Smooth muscle cell (in vitro differentiated cells): ENCODE data around the gene TMEM252. TPM values are rescaled to one million over a fixed set of nuclear protein-coding genes. Genes with fewer than 3 reads are reported as not detected.

Source experiments
- DNase-seq: peaks from one replicate; lab custom pipeline; 2025; ENCODE audit not compliant: unreplicated experiment; lab: John Stamatoyannopoulos, UW
- H2AFZ ChIP-seq: fragments of 200-600 bp; sonication (generic); 2 replicates; pipeline ENCODE4 v1.6.0; 2016; ENCODE audit warnings: antibody characterized with exemption, low read depth, mild to moderate bottlenecking
- H3F3A ChIP-seq: fragments of 200-600 bp; sonication (generic); 2 replicates; pipeline ENCODE4 v1.6.0; 2017; ENCODE audit warnings: antibody characterized with exemption, low read depth
- H3K27ac ChIP-seq: fragments of 200-600 bp; sonication (generic); 2 replicates; pipeline ENCODE4 v1.5.1; 2016; ENCODE audit warnings: low read depth, mild to moderate bottlenecking
- H3K27me3 ChIP-seq: fragments of 200-600 bp; sonication (generic); 2 replicates; pipeline ENCODE4 v1.6.1; 2016; ENCODE audit warnings: low read depth, mild to moderate bottlenecking
- H3K36me3 ChIP-seq: fragments of 200-600 bp; sonication (generic); 2 replicates; pipeline ENCODE4 v1.5.1; 2016; ENCODE audit warnings: low read depth
- H3K4me1 ChIP-seq: fragments of 200-600 bp; sonication (generic); 2 replicates; pipeline ENCODE4 v1.5.1; 2016; ENCODE audit warnings: low read depth
- H3K4me2 ChIP-seq: fragments of 200-600 bp; sonication (generic); 2 replicates; pipeline ENCODE4 v1.6.0; 2016; ENCODE audit warnings: mild to moderate bottlenecking
- H3K4me3 ChIP-seq: fragments of 200-600 bp; sonication (generic); 2 replicates; pipeline ENCODE4 v1.5.1; 2016; ENCODE audit warnings: mild to moderate bottlenecking
- H3K79me2 ChIP-seq: fragments of 200-600 bp; sonication (generic); 2 replicates; pipeline ENCODE4 v1.6.0; 2016; ENCODE audit warnings: low read depth, mild to moderate bottlenecking
- H3K9ac ChIP-seq: fragments of 200-600 bp; sonication (generic); 2 replicates; pipeline ENCODE4 v1.6.0; 2016; ENCODE audit warnings: low read depth
- H3K9me3 ChIP-seq: fragments of 200-600 bp; sonication (generic); replicated peaks from 2 replicates; pipeline ENCODE4 v1.5.1; 2016; ENCODE audit warnings: low read depth
- H4K20me1 ChIP-seq: fragments of 200-600 bp; sonication (generic); 2 replicates; pipeline ENCODE4 v1.6.0; 2016; ENCODE audit warnings: low read depth
- CTCF ChIP-seq: fragments of 200-600 bp; sonication (generic); IDR thresholded peaks from 2 replicates; pipeline ENCODE4 v1.5.1; 2017; ENCODE audit warnings: borderline replicate concordance, mild to moderate bottlenecking, antibody characterized with exemption; ENCODE audit not compliant: insufficient read depth, poor library complexity, severe bottlenecking
- WGBS: methylation state at CpG from one replicate; pipeline ENCODE4 v1.1.7; 2016; ENCODE audit warnings: low lambda C conversion rate; 5-methylcytosine and 5-hydroxymethylcytosine counted together
- polyA plus RNA-seq: library from polyadenylated mRNA; unstranded; fragments of >200 nt; fragmentation: Nextera tagmentation; extraction: Ambion mirVana; gene quantifications from 2 replicates; pipeline ENCODE4 v1.2.1, GENCODE V29; 2016
- total RNA-seq: library from RNA; depleted of rRNA; stranded (reverse); fragments of >200 nt; gene quantifications from 2 replicates; pipeline ENCODE4 v1.2.3, GENCODE V29; 2014

Gene TMEM252
- total and polyA plus RNA-seq, 2 experiments from 2014 or later: not detected

DNA sequence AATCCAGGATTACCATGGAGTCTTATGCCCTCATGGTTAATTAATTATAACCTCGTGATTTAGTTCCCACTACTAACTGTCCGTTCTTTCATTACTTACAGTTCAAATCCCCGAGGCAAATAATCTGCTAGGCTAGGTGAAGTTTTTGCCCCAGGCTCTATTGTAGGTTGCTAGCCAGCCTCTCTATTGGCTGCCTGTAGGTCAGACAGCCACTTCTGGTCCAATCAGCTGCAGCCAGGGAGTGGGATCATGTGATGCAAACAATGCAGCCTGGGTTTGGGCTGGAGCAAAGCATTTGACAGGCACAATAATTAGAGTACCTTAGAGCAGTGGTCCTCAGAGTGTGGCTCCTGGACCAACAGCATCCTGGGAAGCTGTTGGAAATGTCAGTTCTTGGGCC is 17.7 kb downstream of the TMEM252 start:
- Histone ChIP-seq H3K4me2 (no peak overlapping the region), H3K36me3 (no peaks in the 10 kb centered on the region), H3K4me1 (no peaks in the 10 kb centered on the region), H4K20me1 (no peaks in the 10 kb centered on the region), H2AFZ (no peak overlapping the region), H3K27ac (no peak overlapping the region), H3K79me2 (no peaks in the 10 kb centered on the region), H3K27me3 (no peaks in the 10 kb centered on the region), H3K9ac (no peak overlapping the region), H3K9me3 (no peaks in the 10 kb centered on the region), H3K4me3 (no peak overlapping the region), H3F3A (no peaks in the 10 kb centered on the region)
- TF ChIP-seq CTCF: no peak
- WGBS: 83% methylated on average over 3 of the region's 3 CpGs
- no peak for DNase-seq

GRCh38 chr9:68522131-68522530 is 18.6 kb downstream of the TMEM252 start:
- no peaks in the 10 kb centered on the region for H3K9me3 ChIP-seq
- H3K4me1 ChIP-seq: no peaks in the 10 kb centered on the region
- H3K27me3 ChIP-seq: no peaks in the 10 kb centered on the region
- H3F3A ChIP-seq: no peaks in the 10 kb centered on the region
- 67% methylated on average over 4 of the region's 4 CpGs for WGBS
- H3K27ac ChIP-seq: no peak overlapping the region
- DNase-seq: no peak
- no peak overlapping the region for H3K4me3 ChIP-seq
- no peak for TF ChIP-seq CTCF
- no peak overlapping the region for H3K9ac ChIP-seq
- no peaks in the 10 kb centered on the region for H4K20me1 ChIP-seq
- no peak overlapping the region for H3K4me2 ChIP-seq
- H2AFZ ChIP-seq: no peak overlapping the region
- H3K79me2 ChIP-seq: no peaks in the 10 kb centered on the region
- no peaks in the 10 kb centered on the region for H3K36me3 ChIP-seq

DNA sequence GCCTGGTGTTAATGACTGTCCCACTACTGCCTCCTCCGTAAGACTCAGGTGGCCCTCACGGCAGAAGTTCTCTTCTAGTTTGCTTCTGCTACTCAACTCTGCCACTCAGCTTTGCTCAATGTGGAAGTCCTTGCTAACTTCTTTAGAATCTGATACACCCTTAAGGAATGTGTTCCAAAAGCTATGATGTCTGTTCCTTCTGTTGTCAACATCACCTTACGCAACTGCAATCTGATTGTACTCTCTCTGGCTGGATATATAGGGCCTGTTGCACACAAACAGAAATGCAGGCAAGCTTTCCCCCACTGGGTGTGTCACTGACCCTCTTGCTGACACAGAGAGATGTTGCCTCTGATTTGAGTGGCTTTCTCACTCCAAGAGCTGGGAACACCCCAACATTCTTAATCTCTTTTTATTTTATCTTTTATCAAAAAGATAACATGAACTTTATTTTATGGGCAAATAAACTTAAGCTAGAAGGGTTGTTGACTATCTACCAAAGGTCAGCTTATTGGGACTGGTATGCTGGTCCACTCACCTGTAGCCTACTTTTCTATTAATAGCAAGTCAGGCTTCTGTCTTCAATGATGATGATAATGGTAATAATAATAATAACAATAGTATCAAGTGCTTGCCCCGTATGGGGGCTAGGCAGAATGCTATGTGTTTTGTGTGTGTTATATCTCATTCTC is 25.2 kb downstream of the TMEM252 start:
- no peak overlapping the region for H3K9ac ChIP-seq
- H3K4me3 ChIP-seq: no peak overlapping the region
- no peaks in the 10 kb centered on the region for H3K79me2 ChIP-seq
- H3K9me3 ChIP-seq: no peaks in the 10 kb centered on the region
- whole genome bisulfite sequencing: 88% methylated on average over 4 of the region's 4 CpGs
- H3F3A ChIP-seq: no peaks in the 10 kb centered on the region
- no peaks in the 10 kb centered on the region for H3K36me3 ChIP-seq
- no peak overlapping the region for H2AFZ ChIP-seq
- H3K27me3 ChIP-seq: no peaks in the 10 kb centered on the region
- no peak for TF ChIP-seq CTCF
- H4K20me1 ChIP-seq: no peaks in the 10 kb centered on the region
- no peak overlapping the region for H3K4me2 ChIP-seq
- DNase-seq: no peak
- no peaks in the 10 kb centered on the region for H3K4me1 ChIP-seq
- no peak overlapping the region for H3K27ac ChIP-seq

DNA sequence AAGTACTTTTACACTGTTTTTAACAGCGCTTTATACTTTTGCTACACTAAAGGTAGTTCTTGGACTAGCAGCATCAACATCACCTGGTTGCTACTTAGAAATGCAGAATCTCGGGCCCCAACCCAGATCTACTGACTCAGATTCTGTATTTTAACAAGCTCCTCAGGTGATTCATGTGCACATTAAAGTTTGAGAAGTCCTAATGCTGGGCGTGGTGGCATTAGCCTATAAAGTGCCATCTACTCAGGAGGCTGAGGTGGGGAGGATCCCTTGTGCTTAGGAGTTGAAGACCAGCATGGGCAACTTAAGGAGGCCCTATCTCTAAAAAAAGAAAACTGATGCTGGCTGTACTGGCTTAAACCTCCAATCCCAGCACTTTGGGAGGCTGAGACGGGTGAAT is 26.7 kb downstream of the TMEM252 start:
- Histone ChIP-seq H3K9me3 (no peaks in the 10 kb centered on the region), H3K27ac (no peak overlapping the region), H3K79me2 (no peaks in the 10 kb centered on the region), H2AFZ (no peak overlapping the region), H3F3A (no peaks in the 10 kb centered on the region), H3K27me3 (no peaks in the 10 kb centered on the region), H3K4me3 (no peak overlapping the region), H4K20me1 (no peaks in the 10 kb centered on the region), H3K4me2 (no peak overlapping the region), H3K4me1 (no peaks in the 10 kb centered on the region), H3K9ac (no peak overlapping the region), H3K36me3 (no peaks in the 10 kb centered on the region)
- 94% methylated on average over 4 of the region's 4 CpGs for WGBS
- TF ChIP-seq CTCF: no peak
- no peak for DNase-seq
